ENCODE results near the gene SATB1. TPM values are rescaled to one million over a fixed set of nuclear protein-coding genes. Genes with fewer than 3 reads are reported as not detected.
A peak's percentile ranks its signal among the peaks of the same experiment; 100 is the strongest.

The SATB1 gene
- total RNA-seq, 1 experiment from 2014 or later, result 0.72 TPM

GRCh38 chr3:18401300-18401961, 23.7 kb downstream of the SATB1 start:
- no peak for DNase-seq (ENCODE audit: low read depth)

GRCh38 chr3:18398448-18398847, 26.7 kb downstream of the SATB1 start:
- DNase-seq (ENCODE audit: low read depth), result no peak

- no peak for DNase-seq (ENCODE audit: low read depth)
Observed at GRCh38 chr3:18396428-18396827, 28.7 kb downstream of the SATB1 start.

GRCh38 chr3:18394384-18394995, 30.6 kb downstream of the SATB1 start:
- DNase-seq (ENCODE audit: low read depth), result no peak

GRCh38 chr3:18393906-18394305, 31.2 kb downstream of the SATB1 start:
- DNase-seq (ENCODE audit: low read depth), result peak; percentile 26

GRCh38 chr3:18390024-18390660, 35.0 kb downstream of the SATB1 start:
- no peak for DNase-seq (ENCODE audit: low read depth)

GRCh38 chr3:18389108-18389733, 35.9 kb downstream of the SATB1 start:
- peak; percentile 10 for DNase-seq (ENCODE audit: low read depth)

- no peak for DNase-seq (ENCODE audit: low read depth)
Observed at GRCh38 chr3:18386274-18386890, 38.8 kb downstream of the SATB1 start.

GRCh38 chr3:18385706-18386105, 39.4 kb downstream of the SATB1 start:
- DNase-seq (ENCODE audit: low read depth), result no peak

GRCh38 chr3:18382760-18383369, 42.3 kb downstream of the SATB1 start:
- no peak for DNase-seq (ENCODE audit: low read depth)

GRCh38 chr3:18379647-18380046, 45.5 kb downstream of the SATB1 start:
- DNase-seq (ENCODE audit: low read depth), result no peak

- DNase-seq (ENCODE audit: low read depth), result no peak
Observed at GRCh38 chr3:18378218-18378617, 46.9 kb downstream of the SATB1 start.

GRCh38 chr3:18376682-18377081, 48.5 kb downstream of the SATB1 start:
- DNase-seq (ENCODE audit: low read depth), result no peak

GRCh38 chr3:18372786-18373405, 52.2 kb downstream of the SATB1 start:
- no peak for DNase-seq (ENCODE audit: low read depth)

- no peak for DNase-seq (ENCODE audit: low read depth)
Observed at GRCh38 chr3:18370672-18371071, 54.5 kb downstream of the SATB1 start.

- DNase-seq (ENCODE audit: low read depth), result no peak
Observed at GRCh38 chr3:18369551-18370185, 55.5 kb downstream of the SATB1 start.

GRCh38 chr3:18366258-18366657, 58.9 kb downstream of the SATB1 start:
- DNase-seq (ENCODE audit: low read depth), result no peak

GRCh38 chr3:18363338-18363737, 61.8 kb downstream of the SATB1 start:
- no peak for DNase-seq (ENCODE audit: low read depth)

GRCh38 chr3:18357747-18358146, 67.4 kb downstream of the SATB1 start:
- DNase-seq (ENCODE audit: low read depth), result no peak

GRCh38 chr3:18355832-18356231, 69.3 kb downstream of the SATB1 start:
- no peak for DNase-seq (ENCODE audit: low read depth)

- no peak for DNase-seq (ENCODE audit: low read depth)
Observed at GRCh38 chr3:18354701-18355100, 70.4 kb downstream of the SATB1 start.

All from RPMI7951 (cell line).